B cell (primary cell): ENCODE results near the gene DPYSL4.

Experiments
- CTCF ChIP-seq: fragments of 200-600 bp; IDR thresholded peaks from one replicate; pipeline ENCODE4 v1.8.0; 2022; ENCODE audit warnings: antibody characterized with exemption, mild to moderate bottlenecking
- EZH2 ChIP-seq: IDR thresholded peaks from 2 replicates; pipeline ENCODE4 v1.6.1; 2012; ENCODE audit warnings: borderline replicate concordance, low read depth, mild to moderate bottlenecking, moderate library complexity, low read length; ENCODE audit not compliant: insufficient read depth, poor library complexity, severe bottlenecking

GRCh38 chr10:132162590-132163277 is 24.0 kb upstream of the DPYSL4 start:
- TF ChIP-seq CTCF (no peak), EZH2 (no peak)
